Stimulated activated CD4-positive, alpha-beta T cell treated with anti-CD3 and anti-CD28 coated beads, Interleukin-12 subunit alpha, Interleukin-12 subunit beta, amount 100 ng/mL, for 48 hours (primary cell): ENCODE results near the gene AGBL4.
"Not testable (repeated sequence)": the region's sequence is repeated elsewhere in the genome, so short reads cannot be mapped to it uniquely, and the experiment has no call there.

ENCODE experiments used
- DNase-seq, 3 donors: peaks; one replicate each; pipeline ENCODE4 v3.0.0-alpha.2; 2020; ENCODE audit warnings: low read depth in 2 of 3, low spot score in 1 of 3

The AGBL4 gene

DNA sequence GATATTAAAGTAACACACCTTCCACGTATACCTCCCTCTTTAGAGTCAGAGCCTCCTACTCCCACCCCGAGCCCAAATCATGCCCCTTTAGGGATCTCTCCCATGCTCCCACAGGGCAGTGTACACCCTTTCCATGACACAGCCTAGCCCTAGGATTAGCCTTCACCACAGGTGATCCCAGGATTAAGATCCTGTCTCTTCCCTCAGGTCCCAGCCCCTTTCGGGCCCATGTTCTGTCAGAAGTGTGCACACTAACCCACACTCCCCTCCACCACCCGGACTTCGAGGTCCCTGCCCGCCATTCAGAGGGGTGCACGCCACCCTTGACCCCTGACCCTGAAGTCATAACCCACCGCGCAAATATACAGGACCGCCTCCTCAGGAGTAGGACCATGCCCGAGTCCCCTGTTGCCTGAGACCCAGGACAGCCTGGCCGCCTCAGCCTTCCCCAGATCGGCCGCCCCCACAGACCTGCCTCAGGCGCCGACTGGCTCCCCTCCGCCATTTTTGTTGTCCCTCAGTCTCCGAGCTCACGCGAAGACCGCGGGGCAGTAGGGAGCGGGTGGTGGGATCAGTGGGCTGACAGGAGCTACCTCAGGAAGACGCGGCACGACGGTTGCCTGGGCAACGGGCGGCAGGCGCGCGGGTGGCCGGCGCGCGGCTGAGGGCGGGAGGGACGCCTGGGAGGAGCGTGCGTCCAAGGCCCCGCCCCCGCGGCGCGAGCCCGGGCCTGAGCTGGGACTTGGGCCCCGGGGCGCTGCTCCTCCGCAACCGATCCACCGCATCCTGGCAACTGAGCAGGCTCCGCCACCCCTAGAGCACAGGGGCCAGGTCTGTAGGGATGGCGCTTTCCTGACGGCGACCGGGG lies at the start of gene AGBL4:
AGBL4 (minus strand) TSS at position 663 of the 868 bp plus-strand sequence.
- DNase-seq, result no peak

DNA sequence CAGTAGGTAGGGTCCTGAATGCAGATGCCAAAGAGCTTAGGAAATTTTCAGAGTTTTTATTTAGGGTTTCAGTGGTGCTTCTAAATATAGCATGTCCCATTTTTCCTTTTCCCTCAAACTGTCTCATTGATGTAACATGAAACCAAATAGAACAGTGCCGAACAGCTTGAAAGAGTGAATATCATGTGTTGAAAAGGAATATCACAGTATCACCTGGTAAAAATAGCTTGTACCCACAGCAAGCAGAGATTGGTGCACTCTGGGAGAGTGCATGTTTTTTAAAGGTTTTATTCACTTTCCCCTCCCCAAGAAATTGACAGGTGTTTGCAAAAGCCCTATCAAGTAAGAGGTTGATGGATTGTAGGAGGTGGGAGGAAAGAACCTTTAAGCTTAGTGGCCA lies 43.1 kb upstream of the AGBL4 start:
- DNase-seq, result no peak

DNA sequence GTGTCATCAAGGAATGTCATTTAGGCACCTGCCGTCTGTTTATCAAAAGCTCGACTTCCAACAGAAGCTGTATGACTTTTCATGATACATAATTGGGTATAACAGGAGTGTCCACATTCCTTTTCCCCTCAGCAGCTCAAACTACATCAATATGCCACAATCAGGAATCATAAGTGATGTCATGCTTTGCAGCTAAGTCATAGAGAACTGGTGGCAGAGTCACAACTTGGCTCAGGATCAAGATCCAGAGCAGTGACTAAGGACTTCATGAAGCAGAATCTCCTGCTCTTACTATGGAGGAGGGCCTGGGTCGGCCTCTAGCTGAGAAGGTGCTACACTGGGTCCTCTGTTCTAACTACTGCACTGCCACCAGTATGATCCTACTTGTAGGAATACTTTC lies 36.5 kb upstream of the AGBL4 start:
- DNase-seq, result no peak

DNA sequence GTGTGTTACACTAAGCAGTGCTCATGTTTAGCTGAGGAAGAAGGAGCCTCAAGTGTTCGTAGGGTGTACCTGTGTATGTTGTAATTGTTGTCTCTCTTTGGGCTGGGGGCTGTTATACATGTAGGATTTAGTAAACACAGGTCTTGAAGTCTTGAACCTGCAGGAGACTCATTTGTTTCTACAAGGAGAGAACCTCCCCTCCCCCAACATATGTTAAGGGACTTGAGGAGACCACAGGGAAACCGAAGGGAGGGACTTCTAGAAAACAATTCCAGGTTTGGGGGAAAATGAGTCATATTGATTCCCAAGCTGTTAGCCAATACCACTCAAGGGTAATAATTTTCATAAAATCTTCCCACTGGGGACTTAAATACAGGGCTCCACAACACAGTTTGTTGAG lies 25.0 kb upstream of the AGBL4 start:
- no peak for DNase-seq

DNA sequence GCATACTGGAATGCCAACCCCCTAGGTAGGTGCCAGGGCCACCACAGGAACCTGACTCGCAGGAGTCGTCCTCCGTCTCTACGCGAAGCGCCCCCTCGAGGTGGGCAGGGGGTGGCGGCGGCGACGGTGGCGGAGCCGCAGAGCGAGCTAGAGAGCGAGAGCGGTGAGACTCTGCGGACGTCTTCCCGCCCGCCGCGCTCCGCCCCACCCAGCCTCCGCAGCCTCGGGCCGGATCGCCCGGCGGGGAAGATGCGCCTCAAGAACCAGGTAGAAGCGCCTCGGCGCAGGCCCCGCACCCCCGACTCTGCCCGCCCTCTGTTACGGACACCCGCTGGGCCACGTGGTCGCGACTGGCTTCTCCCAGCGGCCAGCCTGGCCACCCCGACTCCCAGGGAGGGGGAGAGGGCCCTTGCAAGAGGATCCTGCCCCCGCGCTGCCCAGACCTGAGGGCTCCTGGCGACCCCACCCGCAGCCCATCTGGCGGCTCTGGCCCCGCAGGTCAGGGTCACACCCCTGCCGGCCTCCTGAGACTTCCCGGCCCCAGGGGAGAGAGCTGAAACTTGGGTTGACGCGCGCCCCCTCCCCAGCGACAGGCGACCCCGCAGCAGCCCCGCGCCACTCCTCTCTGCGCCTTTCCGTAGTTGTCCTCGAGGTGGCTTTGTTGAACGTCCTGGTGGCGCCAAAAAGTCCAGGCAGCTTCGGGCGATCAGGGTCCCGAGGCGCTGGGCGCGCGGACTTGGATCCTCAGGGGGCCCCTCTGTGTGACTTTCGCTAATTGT lies 24.4 kb upstream of the AGBL4 start:
- no peak for DNase-seq

DNA sequence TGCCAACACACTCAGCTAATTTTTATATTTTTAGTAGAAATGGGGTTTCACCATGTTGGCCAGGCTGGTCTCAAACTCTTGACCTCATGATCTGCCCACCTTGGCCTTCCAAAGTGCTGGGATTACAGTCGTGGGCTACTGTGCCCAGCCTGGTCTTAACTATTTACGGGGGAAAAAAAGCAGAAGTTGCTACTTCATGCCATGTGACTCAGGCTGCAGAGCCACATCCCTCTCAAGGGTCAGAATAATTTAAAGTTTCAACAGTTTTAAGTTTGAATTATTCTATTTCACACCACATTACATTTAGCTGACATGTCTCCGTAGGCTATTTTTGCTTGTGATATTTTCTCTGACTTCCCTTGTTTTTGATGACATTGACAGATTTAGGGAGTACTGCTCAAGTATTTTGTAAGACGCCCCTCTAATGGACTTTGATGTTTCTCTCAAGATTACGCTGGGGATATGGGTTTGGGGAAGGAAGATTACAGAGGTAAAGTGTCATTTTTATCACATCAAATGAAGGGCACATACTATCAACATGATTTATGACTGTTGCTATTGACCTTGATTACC lies 14.6 kb upstream of the AGBL4 start:
- DNase-seq, result no peak

DNA sequence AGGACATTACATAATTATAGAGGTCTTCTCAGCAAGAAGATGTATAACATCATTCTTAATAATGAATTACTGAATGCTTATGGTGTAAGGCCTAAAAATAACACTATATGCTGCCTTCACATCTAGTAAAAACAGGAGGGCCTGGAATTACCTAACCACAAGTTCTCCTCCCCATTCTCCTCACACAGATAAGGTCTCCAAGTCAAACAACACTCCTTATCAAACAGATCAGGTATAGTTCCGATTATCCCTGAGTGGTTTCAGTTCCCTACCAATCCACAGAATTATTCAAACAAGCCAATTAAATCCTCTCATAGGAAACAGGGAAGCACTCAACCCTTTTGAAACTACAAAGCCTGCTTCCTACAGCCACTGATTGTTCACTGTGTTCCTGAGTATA lies 4.0 kb upstream of the AGBL4 start:
- no peak for DNase-seq

DNA sequence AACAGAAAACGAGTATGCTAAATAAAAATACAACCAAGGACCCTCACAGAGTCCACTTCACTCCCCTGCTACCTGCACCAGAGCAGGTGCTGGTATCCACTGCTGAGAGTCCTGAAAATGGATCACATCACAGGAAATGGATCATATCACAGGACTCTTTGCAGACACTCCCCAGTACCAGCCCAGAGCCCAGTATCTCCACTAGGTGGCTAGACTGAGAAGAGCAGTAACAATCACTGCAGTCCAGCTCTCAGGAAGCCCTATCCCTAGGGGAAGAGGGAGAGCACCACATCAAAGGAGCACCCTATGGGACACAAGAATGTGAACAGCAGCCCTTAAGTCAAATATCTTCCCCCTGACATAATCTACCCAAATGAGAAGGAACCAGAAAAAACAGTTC lies 28.0 kb downstream of the AGBL4 start:
- no peak for DNase-seq

DNA sequence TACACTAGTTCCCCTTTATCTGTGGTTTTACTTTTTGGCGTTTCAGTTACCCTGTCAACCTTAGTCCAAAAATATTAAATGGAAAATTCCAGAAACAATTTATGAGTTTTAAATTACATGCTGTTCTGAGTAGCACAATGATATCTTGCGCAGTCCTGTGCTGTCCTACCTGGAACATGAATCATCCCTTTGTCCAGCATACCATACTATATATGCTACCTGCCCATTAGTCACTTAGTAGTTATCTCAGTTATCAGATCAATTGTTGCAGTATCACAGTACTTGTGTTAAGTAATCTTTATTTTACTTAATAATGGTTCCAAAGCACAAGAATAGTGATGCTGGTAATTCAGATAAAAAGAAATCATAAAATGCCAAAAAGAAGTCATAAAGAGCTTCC lies 52.7 kb downstream of the AGBL4 start:
- no peak for DNase-seq

DNA sequence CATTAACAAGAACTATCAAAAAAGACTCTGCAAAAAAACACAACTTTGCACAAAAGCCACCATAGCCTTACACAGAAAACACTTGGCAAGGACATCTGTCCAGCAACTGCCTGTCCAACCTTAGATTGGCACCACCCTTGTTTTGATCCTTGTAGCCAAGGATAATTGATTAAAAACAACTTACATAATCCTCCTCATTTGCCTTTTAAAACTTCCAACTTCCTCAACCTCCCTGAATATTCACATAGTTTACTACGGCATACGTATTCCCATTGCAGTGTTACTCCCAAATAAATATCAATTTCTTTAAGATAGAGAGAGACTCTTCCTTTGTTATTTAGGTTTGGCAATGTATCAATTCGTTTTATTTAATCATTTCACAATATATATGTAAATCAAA lies 72.4 kb downstream of the AGBL4 start:
- no peak for DNase-seq

DNA sequence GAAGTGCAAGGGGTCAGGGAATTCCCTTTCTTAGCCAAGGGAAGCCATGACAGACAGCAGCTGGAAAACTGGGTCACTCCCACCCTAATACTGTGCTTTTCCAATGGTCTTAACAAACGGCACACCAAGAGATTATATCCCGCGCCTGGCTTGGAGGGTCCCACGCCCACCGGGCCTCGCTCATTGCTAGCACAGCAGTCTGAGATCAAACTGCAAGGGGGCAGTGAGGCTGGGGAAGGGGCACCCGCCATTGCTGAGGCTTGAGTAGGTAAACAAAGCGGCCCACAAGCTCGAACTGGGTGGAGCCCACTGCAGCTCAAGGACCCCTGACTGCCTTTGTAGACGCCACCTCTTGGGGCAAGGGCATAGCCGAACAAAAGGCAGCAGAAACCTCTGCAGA lies 108.5 kb downstream of the AGBL4 start:
- DNase-seq, result not testable (repeated sequence)

DNA sequence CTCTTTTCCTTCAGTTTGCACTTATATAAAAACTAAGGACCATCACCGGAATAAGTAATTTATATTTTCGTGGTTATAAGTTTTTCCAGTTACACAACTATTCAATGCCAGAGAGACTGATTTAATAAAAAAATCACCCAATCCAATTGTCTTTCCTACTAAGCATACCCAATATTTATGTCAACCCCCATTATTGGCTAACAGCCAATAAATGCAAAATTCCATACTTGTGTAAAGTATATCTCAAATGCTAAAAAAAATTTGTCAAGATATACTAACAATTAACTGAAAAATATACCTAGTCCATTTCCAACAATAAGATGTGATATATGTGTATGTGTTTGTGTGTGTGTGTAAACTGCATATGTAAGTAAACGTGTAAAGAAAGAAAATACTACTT lies 117.4 kb downstream of the AGBL4 start:
- DNase-seq, result no peak

DNA sequence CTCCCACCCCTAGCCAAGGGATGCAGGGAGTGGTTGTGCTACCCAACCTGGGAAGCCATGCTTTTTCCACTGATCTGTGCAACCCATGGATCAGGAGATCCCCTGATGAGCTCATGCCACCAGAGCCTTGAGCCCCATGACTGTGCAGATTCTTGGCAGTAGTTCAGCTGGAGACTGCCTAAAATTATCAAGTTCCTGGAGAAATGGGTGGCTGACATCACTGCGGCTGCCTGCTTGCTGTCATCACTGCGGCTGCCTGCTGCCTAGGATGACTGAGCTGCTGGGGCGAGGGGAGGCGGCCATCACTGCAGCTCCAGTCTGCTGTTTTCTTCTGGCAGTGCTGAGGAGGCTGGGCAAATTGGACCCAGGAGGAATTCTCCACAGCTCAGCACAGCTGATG lies 159.2 kb downstream of the AGBL4 start:
- DNase-seq, result no peak

DNA sequence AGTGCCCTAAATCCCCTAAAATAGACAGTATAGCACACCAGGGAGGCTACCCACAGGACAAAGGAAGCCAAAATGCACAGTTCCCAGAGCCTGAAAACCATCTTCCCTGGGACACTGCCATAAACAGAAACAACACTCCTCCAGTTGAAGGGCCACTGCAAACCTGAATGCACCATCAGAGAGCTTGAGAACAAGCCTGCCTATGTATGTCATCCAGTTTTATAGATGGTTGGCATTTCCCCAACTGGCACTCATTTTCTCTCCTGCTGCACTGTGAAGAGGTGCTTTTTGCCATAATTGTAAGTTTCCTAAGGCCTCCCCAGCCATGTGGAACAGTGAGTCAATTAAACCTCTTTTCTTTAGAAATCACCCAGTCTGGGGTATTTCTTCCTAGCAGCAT lies 169.0 kb downstream of the AGBL4 start:
- no peak for DNase-seq

DNA sequence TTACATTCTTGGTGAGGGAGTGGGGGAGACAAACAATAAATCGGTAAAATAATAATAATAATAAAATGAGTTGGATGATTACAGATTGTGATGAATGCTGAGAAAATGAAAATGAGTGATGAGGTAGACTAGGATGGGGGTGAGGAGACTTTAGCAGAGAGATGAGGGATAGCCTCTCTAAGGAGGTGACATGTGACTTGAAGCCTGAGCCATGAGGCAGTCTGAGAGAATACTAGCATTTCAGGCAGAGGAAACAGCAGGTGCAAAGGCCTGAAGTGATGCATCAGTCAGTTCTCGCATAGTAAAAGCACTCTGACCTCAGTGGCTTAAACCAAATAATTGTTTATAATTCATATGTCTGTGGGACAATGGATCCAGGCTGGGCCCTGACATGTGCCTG lies 181.2 kb downstream of the AGBL4 start:
- no peak for DNase-seq

DNA sequence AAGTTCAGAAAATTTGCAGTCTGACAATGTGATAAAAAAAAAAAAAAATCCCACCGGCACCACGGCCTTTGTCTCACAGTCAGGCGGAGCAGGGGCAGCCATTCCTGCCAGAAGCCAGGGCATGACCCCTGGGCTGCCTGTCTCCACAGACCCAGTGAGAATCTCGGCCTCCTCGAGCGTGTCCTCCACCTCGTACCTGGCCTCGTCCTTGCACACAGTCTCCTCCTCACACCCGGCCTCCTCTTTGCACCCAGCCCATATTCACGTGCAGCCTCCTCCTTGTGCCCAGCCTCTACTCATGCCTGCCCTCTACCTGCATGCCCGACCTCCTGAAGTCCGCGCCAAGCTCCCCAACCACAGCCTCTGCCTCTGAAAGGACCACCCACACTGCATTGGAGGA lies 182.0 kb downstream of the AGBL4 start:
- no peak for DNase-seq

DNA sequence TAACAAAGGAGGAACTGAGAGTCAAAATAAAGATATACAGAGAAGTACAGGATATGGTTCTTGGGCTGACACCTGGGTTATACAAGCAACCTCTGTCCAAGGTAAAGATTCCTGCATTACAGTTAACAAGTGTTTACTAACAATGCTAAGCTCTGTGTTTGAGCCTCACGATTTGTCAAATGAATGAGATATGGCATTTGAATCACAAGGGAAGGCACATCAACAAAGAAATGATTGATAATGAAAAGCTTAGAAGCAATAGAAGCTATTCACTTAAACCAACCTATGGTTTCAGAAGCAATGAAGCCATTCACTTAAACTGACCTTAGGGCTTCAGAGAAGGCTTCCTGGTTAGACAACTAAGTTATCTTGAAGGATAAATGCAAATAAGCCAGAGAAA lies 199.5 kb downstream of the AGBL4 start:
- DNase-seq, result no peak

DNA sequence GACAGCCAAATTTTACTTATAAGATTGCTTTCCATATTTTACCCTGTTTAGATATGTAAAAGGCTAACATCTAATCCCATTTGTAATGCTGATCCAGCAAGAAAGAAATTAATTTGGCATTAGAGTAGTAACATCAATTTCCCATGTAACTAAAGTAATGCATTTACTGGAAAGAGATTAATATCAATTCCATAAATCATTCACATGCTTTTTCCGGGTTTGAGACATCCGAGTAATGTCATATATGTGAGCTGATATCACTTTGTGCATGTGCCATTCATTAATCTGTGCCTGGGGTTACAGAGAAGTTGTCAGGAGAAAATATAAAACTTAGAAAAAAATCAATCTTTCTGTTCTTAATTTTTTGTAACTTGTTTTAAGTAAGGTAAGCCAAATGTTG lies 206.1 kb downstream of the AGBL4 start:
- no peak for DNase-seq

DNA sequence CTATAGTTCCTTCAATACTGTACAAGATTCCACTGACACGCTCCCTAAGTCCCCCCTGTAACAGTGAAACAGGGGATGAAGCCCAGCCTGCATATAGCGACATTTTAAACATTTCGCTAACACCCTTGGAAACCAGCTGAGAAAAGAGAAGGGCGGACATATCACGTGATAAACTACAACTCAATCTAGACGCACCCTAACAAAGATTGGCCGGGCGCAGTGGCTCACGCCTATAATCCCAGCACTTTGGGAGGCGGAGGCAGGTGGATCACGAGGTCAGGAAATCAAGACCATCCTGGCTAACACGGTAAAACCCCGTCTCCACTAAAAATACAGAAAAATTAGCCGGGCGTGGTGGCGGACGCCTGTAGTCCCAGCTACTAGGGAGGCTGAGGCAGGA lies 236.7 kb downstream of the AGBL4 start:
- DNase-seq, result not testable (repeated sequence)

DNA sequence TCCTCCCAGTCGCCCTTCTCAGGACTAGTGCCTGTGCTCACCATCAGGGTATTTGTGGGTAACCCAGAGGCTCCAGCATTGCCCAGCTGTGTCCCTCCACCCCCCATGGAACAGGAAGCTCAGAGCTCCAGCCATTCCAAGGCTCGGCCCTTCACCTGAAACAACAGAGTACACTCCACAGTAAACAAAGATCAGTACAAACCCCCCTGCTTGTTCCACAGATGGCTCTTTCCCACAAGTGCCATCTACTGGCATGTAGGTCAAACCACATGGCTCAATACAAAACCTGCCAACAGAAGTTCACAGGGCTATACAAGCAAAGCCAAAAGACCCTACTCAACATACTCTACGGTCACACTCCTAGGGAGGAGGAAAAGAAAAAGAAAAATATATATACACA lies 258.7 kb downstream of the AGBL4 start:
- no peak for DNase-seq

DNA sequence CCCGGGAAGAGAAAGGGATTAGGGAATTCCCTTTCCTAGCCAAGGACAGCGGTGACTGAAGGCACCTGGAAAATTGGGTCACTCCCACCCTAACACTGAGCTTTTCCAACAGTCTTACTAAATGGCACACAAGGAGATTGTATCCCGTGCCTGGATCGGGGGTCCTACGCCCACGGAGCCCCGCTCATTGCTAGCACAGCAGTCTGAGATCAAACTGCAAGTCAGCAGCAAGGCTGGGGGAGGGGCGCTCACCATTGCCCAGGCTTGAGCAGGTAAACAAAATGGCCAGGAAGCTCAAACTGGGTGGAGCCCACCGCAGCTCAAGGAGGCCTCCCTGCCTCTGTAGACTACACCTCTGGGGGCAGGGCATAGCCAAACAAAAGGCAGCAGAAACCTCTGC lies 285.6 kb downstream of the AGBL4 start:
- not testable (repeated sequence) for DNase-seq

DNA sequence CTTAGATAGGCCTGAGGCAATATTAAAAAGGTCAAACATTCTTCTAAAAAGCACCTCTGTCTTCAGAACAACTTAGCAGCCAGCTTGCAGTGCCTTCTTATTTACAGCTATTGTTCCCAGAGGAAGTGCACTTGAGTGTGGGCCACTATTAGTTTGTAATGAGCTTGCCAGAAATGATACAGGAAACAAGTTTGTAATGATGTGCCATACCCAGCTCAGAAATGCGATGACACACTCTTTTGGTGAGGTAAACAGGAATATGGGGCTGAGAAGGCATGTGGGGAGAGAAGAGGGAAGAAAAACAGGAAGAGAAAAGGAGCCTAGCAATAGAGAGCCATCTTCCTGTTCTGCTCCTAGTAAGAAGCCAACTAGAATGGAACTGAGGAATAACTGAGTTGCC lies 295.4 kb downstream of the AGBL4 start:
- no peak for DNase-seq
